GM13976 (cell line): ENCODE measurements around the gene TAF7.
"Not testable (repeated sequence)": the region's sequence is repeated elsewhere in the genome, so short reads cannot be mapped to it uniquely, and the experiment has no call there.

Experiments
- DNase-seq: peaks from one replicate; pipeline ENCODE4 v3.0.0; 2012; ENCODE audit warnings: low spot score
- in situ Hi-C: fragments of 300-500 bp; cut with MboI; formaldehyde crosslinking; loops from one replicate; pipeline ENCODE4 v1.12.0; 2022; ENCODE audit warnings: low sequenced_read_pairs, mixed read lengths, inconsistent platforms; ENCODE audit not compliant: unreplicated experiment
- TF ChIP-seq, protein P1 (sequence below): IDR thresholded peaks from 2 replicates; pipeline ENCODE4 v1.5.1; 2012; ENCODE audit warnings: borderline replicate concordance, mild to moderate bottlenecking; ENCODE audit not compliant: insufficient read depth; ENCODE audit errors: extremely low read depth, missing control alignments, control extremely low read depth

TAF7 gene

DNA sequence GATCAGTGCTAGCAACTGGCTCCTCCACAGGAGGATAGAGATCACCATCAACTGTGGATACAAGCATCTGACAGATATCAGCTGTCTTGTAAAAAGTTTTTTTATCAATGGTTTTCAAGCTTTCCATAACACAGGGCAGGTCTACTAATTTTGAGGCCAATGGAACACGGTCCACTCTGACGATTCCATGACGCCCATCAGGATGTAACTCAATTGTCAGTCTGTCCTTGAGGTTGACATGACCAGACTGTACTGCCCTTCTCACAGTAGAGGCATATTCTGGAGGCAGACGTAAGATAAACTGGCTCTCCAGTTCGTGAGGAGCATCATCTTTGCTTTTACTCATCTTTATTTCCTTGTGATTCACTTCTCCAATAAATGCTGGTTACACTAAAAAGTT, 885 bp downstream of the TAF7 start:
- TF ChIP-seq, protein P1, sequence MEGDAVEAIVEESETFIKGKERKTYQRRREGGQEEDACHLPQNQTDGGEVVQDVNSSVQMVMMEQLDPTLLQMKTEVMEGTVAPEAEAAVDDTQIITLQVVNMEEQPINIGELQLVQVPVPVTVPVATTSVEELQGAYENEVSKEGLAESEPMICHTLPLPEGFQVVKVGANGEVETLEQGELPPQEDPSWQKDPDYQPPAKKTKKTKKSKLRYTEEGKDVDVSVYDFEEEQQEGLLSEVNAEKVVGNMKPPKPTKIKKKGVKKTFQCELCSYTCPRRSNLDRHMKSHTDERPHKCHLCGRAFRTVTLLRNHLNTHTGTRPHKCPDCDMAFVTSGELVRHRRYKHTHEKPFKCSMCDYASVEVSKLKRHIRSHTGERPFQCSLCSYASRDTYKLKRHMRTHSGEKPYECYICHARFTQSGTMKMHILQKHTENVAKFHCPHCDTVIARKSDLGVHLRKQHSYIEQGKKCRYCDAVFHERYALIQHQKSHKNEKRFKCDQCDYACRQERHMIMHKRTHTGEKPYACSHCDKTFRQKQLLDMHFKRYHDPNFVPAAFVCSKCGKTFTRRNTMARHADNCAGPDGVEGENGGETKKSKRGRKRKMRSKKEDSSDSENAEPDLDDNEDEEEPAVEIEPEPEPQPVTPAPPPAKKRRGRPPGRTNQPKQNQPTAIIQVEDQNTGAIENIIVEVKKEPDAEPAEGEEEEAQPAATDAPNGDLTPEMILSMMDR: no peak
- DNase-seq: no peak
- in situ Hi-C loops: no loop called here

DNA sequence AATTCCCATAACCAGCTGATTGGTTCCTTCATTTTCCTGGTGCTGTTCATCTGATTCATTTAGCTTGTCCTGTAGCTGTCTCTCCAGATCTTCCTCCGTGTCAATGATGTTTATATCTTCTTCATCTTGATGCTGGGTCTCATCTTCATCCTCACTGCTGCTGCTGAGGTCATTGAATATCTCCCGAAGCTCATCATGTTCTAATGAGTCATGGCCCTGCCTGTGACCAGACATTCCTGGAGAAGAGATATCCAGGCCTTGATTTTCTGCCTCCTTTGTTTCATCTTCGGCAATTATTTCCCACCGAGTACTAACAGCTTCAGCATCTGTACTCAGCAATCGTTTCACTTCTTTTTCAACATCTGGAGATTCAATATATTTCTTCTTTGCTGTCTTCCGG, 1.4 kb downstream of the TAF7 start:
- TF ChIP-seq, protein P1: no peak
- DNase-seq: no peak
- in situ Hi-C loops: no loop called here

GRCh38 chr5:141316963-141317362, 3.6 kb downstream of the TAF7 start:
- in situ Hi-C loops, DNase-seq: not testable (repeated sequence)

DNA sequence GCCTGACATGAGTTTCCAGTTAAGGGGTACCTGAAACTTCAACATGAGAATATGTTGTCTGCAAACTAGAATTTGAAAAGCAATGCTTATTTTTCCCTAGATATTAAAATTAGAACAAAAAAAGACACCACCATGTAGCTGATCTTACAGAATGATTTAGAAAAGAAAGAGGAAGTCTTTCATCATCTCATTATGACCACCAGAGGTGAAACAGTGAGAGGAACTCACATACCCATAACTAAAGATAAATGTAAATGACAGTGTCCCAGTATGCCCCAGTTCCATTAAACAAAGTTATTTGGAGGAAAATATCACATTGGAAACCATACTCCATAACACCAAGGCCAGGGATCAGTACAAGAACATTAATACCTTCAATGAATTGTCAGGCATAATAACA, 6.9 kb downstream of the TAF7 start:
- TF ChIP-seq, protein P1: no peak
- no peak for DNase-seq
- in situ Hi-C loops: no loop called here

DNA sequence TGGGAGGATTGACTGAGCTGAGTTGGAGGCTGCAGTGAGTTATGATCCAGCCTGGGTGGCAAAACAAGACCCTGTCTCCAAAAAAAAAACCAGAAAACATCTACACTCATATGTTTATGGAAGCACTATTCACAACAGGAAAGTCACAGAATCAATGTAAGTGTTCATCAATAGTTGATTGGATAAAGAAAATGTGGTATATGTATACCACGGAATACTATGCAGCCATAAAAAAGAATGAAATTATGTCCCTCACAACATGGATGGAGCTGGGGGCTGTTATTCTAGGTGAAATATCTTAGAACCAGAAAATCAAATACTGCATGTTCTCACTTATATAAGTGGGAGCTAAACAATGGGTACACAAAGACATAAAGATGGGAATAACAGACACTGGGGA, 14.0 kb downstream of the TAF7 start:
- in situ Hi-C loops: no loop called here
- TF ChIP-seq, protein P1: no peak
- no peak for DNase-seq

DNA sequence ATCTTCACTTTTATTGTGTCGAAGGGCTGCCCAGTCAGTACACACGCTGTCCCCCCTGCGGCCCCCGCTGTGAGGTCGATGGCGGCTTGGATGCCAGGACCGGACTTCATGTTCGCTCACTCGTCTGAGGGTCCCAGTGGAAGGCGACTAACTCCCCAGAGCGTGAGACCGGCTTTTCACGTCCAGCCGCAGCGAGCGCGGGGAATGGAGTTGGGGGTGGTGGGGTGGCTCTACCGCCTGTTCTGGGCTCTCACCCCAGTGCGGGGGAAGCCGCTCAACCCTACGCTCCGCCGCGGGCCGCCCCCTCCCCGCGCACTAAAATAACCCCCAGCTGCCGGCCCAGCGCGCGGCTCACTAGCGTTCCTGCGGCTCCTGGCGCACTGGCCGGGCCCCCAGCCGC, 16.8 kb downstream of the TAF7 start, which contains the start of gene SLC25A2:
SLC25A2 (minus strand) TSS at position 294 of the 400 bp plus-strand sequence; CDS start at position 110, 184 bp downstream.
- TF ChIP-seq, protein P1: no peak

GRCh38 chr5:141298376-141298775, 22.2 kb downstream of the TAF7 start:
- DNase-seq: no peak
- TF ChIP-seq, protein P1: no peak
- in situ Hi-C loops: no loop called here

More for the DNA sequence above, 16.8 kb downstream of the TAF7 start, which contains the start of gene SLC25A2:
- in situ Hi-C loops: no loop called here
- no peak for DNase-seq

DNA sequence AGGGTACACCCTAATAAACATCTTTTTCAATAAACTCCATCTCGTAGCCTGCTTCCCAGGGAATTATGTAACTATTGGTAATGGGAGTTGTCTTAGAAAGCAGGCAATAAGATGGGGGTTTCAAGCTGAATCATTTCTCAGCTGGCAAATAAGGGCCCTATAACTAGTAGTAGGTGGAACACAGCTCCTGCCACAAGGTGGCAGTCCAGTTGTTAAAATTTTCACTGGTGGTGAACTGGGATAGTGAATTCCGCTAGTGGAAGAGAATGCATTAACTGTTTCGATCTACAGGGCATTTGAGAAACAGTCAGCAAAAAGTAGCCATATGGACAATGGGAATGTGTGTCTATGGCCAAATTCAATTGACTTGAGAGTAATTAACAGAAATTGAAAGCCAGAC, 47.7 kb downstream of the TAF7 start:
- TF ChIP-seq, protein P1: no peak
- DNase-seq: no peak
- in situ Hi-C loops: no loop called here
